Measurements from ENCODE around the gene COX4I1. TPM values are rescaled to one million over a fixed set of nuclear protein-coding genes. Genes with fewer than 3 reads are reported as not detected.
A peak's percentile ranks its signal among the peaks of the same experiment; 100 is the strongest.

The COX4I1 gene
- total and polyA plus RNA-seq, 2 donors (not counting 1 experiment from before 2014, with no cell fraction given): 759 to 813 TPM

- Histone ChIP-seq H2AFZ (ENCODE audit: insufficient read depth, low read depth, low read length, poor library complexity, severe bottlenecking) (no peak overlapping the region), H3K27me3 (replicated peaks in 1 of 4; ENCODE audit: control extremely low read depth in 1 of 4, control insufficient read depth in 3 of 4, insufficient read depth in 4 of 4, low read length in 3 of 4) (no peaks in the 10 kb centered on the region), H3K9me3 (ENCODE audit: control extremely low read depth in 1 of 3, control insufficient read depth in 2 of 3, insufficient read depth in 1 of 3, low read length in 2 of 3) (peaks cover 0 to 5% (median 0%) of the 10 kb centered on the region in 3 donors), H3K27ac (ENCODE audit: low read length in 2 of 2) (no peak overlapping the region), H3K4me1 (ENCODE audit: control insufficient read depth in 2 of 2, insufficient read depth in 2 of 2, low read length in 2 of 2) (peaks cover 11 to 30% of the 10 kb centered on the region in 2 donors), H3K4me2 (replicated peaks; ENCODE audit: low read depth, low read length, poor library complexity, severe bottlenecking) (no peak overlapping the region), H3K79me2 (ENCODE audit: control insufficient read depth, insufficient read depth, low read length) (peaks cover 6% of the 10 kb centered on the region), H4K20me1 (ENCODE audit: control insufficient read depth, insufficient read depth, low read length, poor library complexity, severe bottlenecking) (no peaks in the 10 kb centered on the region), H3K4me3 (ENCODE audit: control extremely low read depth in 1 of 5, extremely low read depth in 1 of 5, insufficient read depth in 1 of 5, low read depth in 2 of 5, low read length in 4 of 5) (no peak overlapping the region), H3K36me3 (replicated peaks in 1 of 2; ENCODE audit: control extremely low read depth in 1 of 2, control insufficient read depth in 1 of 2, extremely low read depth in 1 of 2, insufficient read depth in 2 of 2, low read length in 1 of 2) (no peaks in the 10 kb centered on the region), H3K9ac (ENCODE audit: low read length) (no peak overlapping the region)
- TF ChIP-seq CTCF (IDR thresholded peaks at IDR 0.05) (no peak), EZH2 (IDR thresholded peaks at IDR 0.05; ENCODE audit: borderline replicate concordance, insufficient read depth, low read depth, low read length, poor library complexity, severe bottlenecking) (no peak)
- intact Hi-C loops (cut with micrococcal nuclease): loop anchor here (2.0 kb wide), 1 partner anchor 49 kb away; no protein-coding TSS in a partner anchor
- ChIA-PET POLR2A (interaction anchor here (1.0 kb wide), 1 partner anchor 146 kb away, joined by 3 read pairs; no protein-coding TSS in a partner anchor), CTCF (interaction anchor here (0.7 to 9.3 kb wide), 35 partner anchors 9 to 699 kb away, joined by 3 to 433 read pairs (median 4); partner anchors contain the start of gene IRF8)
- no peak overlapping the region for H3K4me3 Mint-ChIP-seq
- ATAC-seq (ENCODE audit: low read depth) (no peak), DNase-seq (no peak)
- WGBS (ENCODE audit: insufficient coverage): 87% methylated on average over 6 of the region's 6 CpGs
- H3K4me1 Mint-ChIP-seq: peaks cover 19% of the 10 kb centered on the region
- H3K27ac Mint-ChIP-seq: no peak overlapping the region
- no peaks in the 10 kb centered on the region for H3K27me3 Mint-ChIP-seq
- H3K9me3 Mint-ChIP-seq (ENCODE audit: insufficient read depth): no peaks in the 10 kb centered on the region
Observed at GRCh38 chr16:85819771-85820170, 20.3 kb downstream of the COX4I1 start.

GRCh38 chr16:85820604-85821372, 21.3 kb downstream of the COX4I1 start:
- intact Hi-C loops (cut with micrococcal nuclease): loop anchor here (1.0 to 2.0 kb wide), 9 partner anchors 12 to 700 kb away; no protein-coding TSS in a partner anchor
- ChIA-PET CTCF (interaction anchor here (0.6 to 9.3 kb wide), 56 partner anchors 8 to 705 kb away, joined by 3 to 433 read pairs (median 7); partner anchors contain the start of gene IRF8), POLR2A (interaction anchor here (0.6 to 2.4 kb wide), 17 partner anchors 12 to 201 kb away, joined by 3 to 16 read pairs (median 5); partner anchors contain the start of gene IRF8)
- Mint-ChIP-seq H3K9me3 (ENCODE audit: insufficient read depth) (no peaks in the 10 kb centered on the region), H3K4me3 (no peak overlapping the region), H3K27me3 (no peaks in the 10 kb centered on the region), H3K27ac (no peak overlapping the region), H3K4me1 (peaks cover 24% of the 10 kb centered on the region)
- H3K4me1 ChIP-seq (ENCODE audit: control insufficient read depth in 2 of 2, insufficient read depth in 2 of 2, low read length in 2 of 2): peaks cover 11 to 32% of the 10 kb centered on the region in 2 donors
- no peak for DNase-seq
- WGBS (ENCODE audit: insufficient coverage): 81% methylated on average over 17 of the region's 22 CpGs
- TF ChIP-seq EZH2 (IDR thresholded peaks at IDR 0.05; ENCODE audit: borderline replicate concordance, insufficient read depth, low read depth, low read length, poor library complexity, severe bottlenecking) (no peak), CTCF (IDR thresholded peaks at IDR 0.05) (no peak)
- peak; percentile 4 for ATAC-seq (ENCODE audit: low read depth)
- no peaks in the 10 kb centered on the region for H3K27me3 ChIP-seq (replicated peaks in 1 of 4; ENCODE audit: control extremely low read depth in 1 of 4, control insufficient read depth in 3 of 4, insufficient read depth in 4 of 4, low read length in 3 of 4)
- no peak overlapping the region for H3K4me3 ChIP-seq (ENCODE audit: control extremely low read depth in 1 of 5, extremely low read depth in 1 of 5, insufficient read depth in 1 of 5, low read depth in 2 of 5, low read length in 4 of 5)
- H3K9ac ChIP-seq (ENCODE audit: low read length): no peak overlapping the region
- peak overlapping the region; percentile 47 for H3K4me2 ChIP-seq (replicated peaks; ENCODE audit: low read depth, low read length, poor library complexity, severe bottlenecking)
- no peaks in the 10 kb centered on the region for H3K36me3 ChIP-seq (replicated peaks in 1 of 2; ENCODE audit: control extremely low read depth in 1 of 2, control insufficient read depth in 1 of 2, extremely low read depth in 1 of 2, insufficient read depth in 2 of 2, low read length in 1 of 2)
- H3K9me3 ChIP-seq (ENCODE audit: control extremely low read depth in 1 of 3, control insufficient read depth in 2 of 3, insufficient read depth in 1 of 3, low read length in 2 of 3): peaks cover 0 to 10% (median 0%) of the 10 kb centered on the region in 3 donors
- H2AFZ ChIP-seq (ENCODE audit: insufficient read depth, low read depth, low read length, poor library complexity, severe bottlenecking): no peak overlapping the region
- no peaks in the 10 kb centered on the region for H4K20me1 ChIP-seq (ENCODE audit: control insufficient read depth, insufficient read depth, low read length, poor library complexity, severe bottlenecking)
- H3K79me2 ChIP-seq (ENCODE audit: control insufficient read depth, insufficient read depth, low read length): peaks cover 6% of the 10 kb centered on the region
- no peak overlapping the region for H3K27ac ChIP-seq (ENCODE audit: low read length in 2 of 2)

Data from B cell (primary cell).